Endodermal cell (in vitro differentiated cells): ENCODE data around the gene ZFYVE19. TPM values are rescaled to one million over a fixed set of nuclear protein-coding genes. Genes with fewer than 3 reads are reported as not detected.

Experiments used
- DNase-seq: peaks from one replicate; pipeline ENCODE4 v3.0.0-alpha.2; 2017
- H3K27ac ChIP-seq: 2 replicates; pipeline ENCODE4 v1.5.1; 2013; ENCODE audit warnings: mild to moderate bottlenecking, low read depth, low read length, moderate library complexity
- H3K27me3 ChIP-seq: 2 replicates; pipeline ENCODE4 v1.6.1; 2013; ENCODE audit warnings: mild to moderate bottlenecking, low read length, moderate library complexity; ENCODE audit not compliant: insufficient read depth, control insufficient read depth, poor library complexity, severe bottlenecking
- H3K36me3 ChIP-seq: 2 replicates; pipeline ENCODE4 v1.7.0; 2013; ENCODE audit warnings: mild to moderate bottlenecking, low read length, moderate library complexity; ENCODE audit not compliant: control insufficient read depth, insufficient read depth
- H3K4me1 ChIP-seq: one replicate; pipeline ENCODE4 v1.7.0; 2013; ENCODE audit warnings: low read length; ENCODE audit not compliant: control insufficient read depth, insufficient read depth
- H3K4me3 ChIP-seq: 2 replicates; pipeline ENCODE4 v1.5.1; 2013; ENCODE audit warnings: mild to moderate bottlenecking, low read length, moderate library complexity
- H3K9ac ChIP-seq: 2 replicates; pipeline ENCODE4 v1.6.1; 2013; ENCODE audit warnings: mild to moderate bottlenecking, low read length, moderate library complexity; ENCODE audit not compliant: poor library complexity, severe bottlenecking; ENCODE audit errors: extremely low read depth
- H3K9me3 ChIP-seq: 2 replicates; pipeline ENCODE4 v1.6.1; 2013; ENCODE audit warnings: mild to moderate bottlenecking, low read length, moderate library complexity; ENCODE audit not compliant: control insufficient read depth
- H3K27ac Mint-ChIP-seq: 2 replicates; pipeline ENCODE4 v1.8.0; 2020; ENCODE audit warnings: mixed read lengths
- H3K27me3 Mint-ChIP-seq: 2 replicates; pipeline ENCODE4 v1.8.0; 2021; ENCODE audit warnings: mild to moderate bottlenecking, mixed read lengths; ENCODE audit not compliant: insufficient read depth
- H3K36me3 Mint-ChIP-seq: 2 replicates; pipeline ENCODE4 v1.8.0; 2020; ENCODE audit warnings: low read depth, mixed read lengths
- H3K4me1 Mint-ChIP-seq: 2 replicates; pipeline ENCODE4 v1.8.0; 2020; ENCODE audit warnings: mixed read lengths
- H3K4me3 Mint-ChIP-seq: 2 replicates; pipeline ENCODE4 v1.8.0; 2020; ENCODE audit warnings: mild to moderate bottlenecking, moderate library complexity, mixed read lengths
- H3K9me3 Mint-ChIP-seq: 2 replicates; pipeline ENCODE4 v1.8.0; 2020; ENCODE audit warnings: mild to moderate bottlenecking, mixed read lengths
- CTCF ChIP-seq: fragments of 200-600 bp; sonication (generic); conservative IDR thresholded peaks from 2 replicates; pipeline ENCODE4 v1.5.0; 2021; ENCODE audit warnings: antibody characterized with exemption, mild to moderate bottlenecking
- WGBS, 2 experiments: methylation state at CpG; one replicate each; pipeline versions ENCODE4 v1.1.5 to v1.1.7; 2013; ENCODE audit warnings: missing lambda C conversion rate in 2 of 2, mixed read lengths in 1 of 2; ENCODE audit not compliant: insufficient coverage in 1 of 2, insufficient read length in 1 of 2; 5-methylcytosine and 5-hydroxymethylcytosine counted together
- total RNA-seq, 2 donors: library from RNA; stranded (reverse); fragmentation: NEBNext Ultra II Directional in 1 of 2; extraction: Animal tissue kit (Norgen Biotek cat#: 25700) in 1 of 2; gene quantifications; 2 replicates in 1 of 2; 3 replicates in 1 of 2; pipeline ENCODE4 v1.2.1, GENCODE V29; 2021

The ZFYVE19 gene
- total RNA-seq, 2 donors from 2014 or later: 15.6 to 15.9 TPM

GRCh38 chr15:40789119-40789518 is 17.8 kb upstream of the ZFYVE19 start:
- H3K27ac Mint-ChIP-seq: no peak overlapping the region
- H3K36me3 Mint-ChIP-seq: peaks cover 14% of the 10 kb centered on the region
- no peak overlapping the region for H3K27ac ChIP-seq
- WGBS, 2 experiments: 90 to 94% methylated on average over 4 to 5 of the region's 5 CpGs
- no peaks in the 10 kb centered on the region for H3K9me3 Mint-ChIP-seq
- H3K27me3 Mint-ChIP-seq: no peaks in the 10 kb centered on the region
- peaks cover 13% of the 10 kb centered on the region for H3K4me1 ChIP-seq
- H3K4me3 Mint-ChIP-seq: no peak overlapping the region
- H3K36me3 ChIP-seq: peaks cover 6% of the 10 kb centered on the region
- H3K27me3 ChIP-seq: no peaks in the 10 kb centered on the region
- TF ChIP-seq CTCF: no peak
- H3K9me3 ChIP-seq: no peaks in the 10 kb centered on the region
- H3K4me3 ChIP-seq: no peak overlapping the region
- peaks cover 48% of the 10 kb centered on the region for H3K4me1 Mint-ChIP-seq
- no peak overlapping the region for H3K9ac ChIP-seq
- no peak for DNase-seq

GRCh38 chr15:40789999-40790398 is 16.9 kb upstream of the ZFYVE19 start:
- Histone ChIP-seq H3K4me1 (peaks cover 13% of the 10 kb centered on the region), H3K9me3 (no peaks in the 10 kb centered on the region), H3K27me3 (no peaks in the 10 kb centered on the region), H3K4me3 (no peak overlapping the region), H3K9ac (no peak overlapping the region), H3K36me3 (peaks cover 6% of the 10 kb centered on the region), H3K27ac (no peak overlapping the region)
- 82 to 94% methylated on average over 7 to 8 of the region's 8 CpGs for WGBS, 2 experiments
- no peaks in the 10 kb centered on the region for H3K27me3 Mint-ChIP-seq
- no peak for TF ChIP-seq CTCF
- no peak overlapping the region for H3K4me3 Mint-ChIP-seq
- H3K36me3 Mint-ChIP-seq: peaks cover 14% of the 10 kb centered on the region
- no peaks in the 10 kb centered on the region for H3K9me3 Mint-ChIP-seq
- DNase-seq: peak; percentile 62
- peak overlapping the region; percentile 92 for H3K27ac Mint-ChIP-seq
- H3K4me1 Mint-ChIP-seq: peaks cover 48% of the 10 kb centered on the region

GRCh38 chr15:40790718-40791117 is 16.2 kb upstream of the ZFYVE19 start:
- H3K9ac ChIP-seq: no peak overlapping the region
- TF ChIP-seq CTCF: no peak
- Mint-ChIP-seq H3K27ac (no peak overlapping the region), H3K9me3 (no peaks in the 10 kb centered on the region), H3K4me3 (no peak overlapping the region), H3K4me1 (peaks cover 42% of the 10 kb centered on the region), H3K27me3 (no peaks in the 10 kb centered on the region), H3K36me3 (peaks cover 16% of the 10 kb centered on the region)
- no peak overlapping the region for H3K27ac ChIP-seq
- H3K4me1 ChIP-seq: peaks cover 7% of the 10 kb centered on the region
- H3K9me3 ChIP-seq: no peaks in the 10 kb centered on the region
- H3K27me3 ChIP-seq: no peaks in the 10 kb centered on the region
- no peak overlapping the region for H3K4me3 ChIP-seq
- DNase-seq: no peak
- 78 to 91% methylated on average over 2 to 3 of the region's 3 CpGs for WGBS, 2 experiments
- peaks cover 6% of the 10 kb centered on the region for H3K36me3 ChIP-seq
